A549 treated with Mapracorat at 1 μM for 4 hours (cell line): ENCODE results near the gene MEF2B. TPM values are rescaled to one million over a fixed set of nuclear protein-coding genes. Genes with fewer than 3 reads are reported as not detected.

Experiments
- total RNA-seq: library from RNA; stranded (reverse); fragments of 200-300 nt; extraction: Qiagen RNA extraction; gene quantifications from 5 replicates; pipeline ENCODE4 v1.2.3, GENCODE V29; 2022

Gene MEF2B
- 0.18 to 1.4 TPM (median 0.52 TPM) in 5 replicates for total RNA-seq

GRCh38 chr19:19170053-19170872 lies at the start of gene MEF2B:
Gene MEF2B (minus strand): TSS chr19:19170263. CDS start chr19:19150735, 19,528 bp downstream.

DNA sequence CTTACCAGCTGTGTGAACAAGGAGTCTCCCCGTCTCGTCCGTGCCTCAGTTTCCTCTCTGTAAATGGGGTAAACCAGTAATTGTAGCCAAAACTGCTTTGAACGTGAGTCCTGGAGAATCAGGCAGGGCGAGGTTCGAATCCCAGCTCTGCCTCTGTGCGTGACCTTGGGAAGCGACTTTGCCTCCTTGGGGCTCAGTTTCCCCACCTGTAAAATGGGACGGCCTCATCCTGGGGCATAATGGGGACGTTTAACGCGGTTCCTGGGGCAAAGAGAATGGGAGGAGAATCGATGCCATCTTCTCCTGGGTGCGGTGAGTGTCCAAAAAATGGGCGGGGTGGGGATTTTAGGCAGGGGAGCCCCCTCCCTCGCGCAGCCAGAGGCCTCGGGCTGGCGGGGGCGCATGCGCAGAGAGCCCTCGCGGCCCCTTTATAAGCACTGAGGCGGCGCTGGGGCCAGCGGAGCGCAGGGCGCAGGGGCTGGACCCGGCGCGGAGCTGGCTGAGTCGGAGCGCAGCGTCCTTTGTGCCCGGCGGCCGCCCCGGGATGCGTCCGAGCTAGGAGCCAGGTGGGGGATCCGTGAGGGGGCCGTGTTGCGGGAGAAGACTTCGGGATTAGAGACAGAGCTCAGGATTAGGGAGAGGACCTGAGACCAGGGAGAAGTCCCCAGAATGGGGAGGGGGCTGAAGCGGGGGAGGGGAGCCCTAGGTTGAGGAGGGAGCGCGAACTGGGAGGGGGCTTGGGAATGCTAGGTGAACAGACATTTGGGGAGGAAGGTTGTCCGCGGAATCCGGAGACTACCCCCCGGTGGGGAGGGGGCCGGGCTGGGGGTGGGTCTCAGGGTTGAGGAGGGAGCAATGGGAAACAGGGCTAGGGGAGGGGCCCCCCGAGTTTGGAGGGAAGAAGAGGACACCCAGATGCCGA lies 41.7 kb upstream of the MEF2B start, which contains the start of gene NCAN:
TSS of gene NCAN (plus strand) at position 460 of the 922 bp plus-strand sequence. CDS start 4,996 bp downstream, outside the sequence.

DNA sequence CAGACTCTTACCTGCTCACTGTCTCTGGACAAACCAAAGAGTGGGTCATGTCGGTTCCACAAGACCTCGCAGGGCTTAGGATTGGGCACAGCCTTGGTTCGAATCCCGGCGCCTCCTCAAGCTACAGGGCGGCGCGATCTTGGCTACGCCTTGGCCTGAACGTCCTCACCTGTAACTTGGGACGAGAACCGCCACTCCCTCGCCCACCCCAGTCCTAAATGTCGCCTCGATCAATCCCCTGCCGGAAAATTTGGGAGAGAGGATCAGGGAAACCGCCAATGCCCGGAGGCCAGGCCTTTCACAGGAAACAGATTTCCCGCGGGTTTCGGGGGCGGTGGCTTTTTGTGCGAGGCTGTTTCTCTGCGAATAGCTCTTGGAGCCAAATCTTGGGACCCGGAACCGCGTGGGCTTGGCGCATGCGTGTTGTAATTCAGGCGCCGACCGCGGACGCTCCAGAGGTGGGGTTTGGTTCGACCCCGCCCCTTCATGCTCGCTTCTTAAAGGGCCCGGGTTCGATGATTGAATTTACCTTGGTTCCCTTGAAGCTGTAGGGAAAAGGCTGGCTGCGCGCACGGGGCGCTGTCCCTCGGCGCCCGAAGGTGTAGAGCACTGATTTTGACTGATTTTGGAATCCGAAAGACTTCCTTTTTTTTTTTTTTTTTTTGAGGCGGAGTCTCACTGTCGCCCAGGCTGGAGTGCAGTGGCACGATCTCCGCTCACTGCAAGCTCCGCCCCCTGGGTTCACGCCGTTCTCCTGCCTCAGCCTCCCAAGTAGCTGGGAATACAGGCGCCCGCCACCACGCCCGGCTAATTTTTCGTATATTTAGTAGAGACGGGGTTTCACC lies 33.2 kb upstream of the MEF2B start, which contains the start of gene NR2C2AP:
TSS of gene NR2C2AP (minus strand) at position 403 of the 845 bp plus-strand sequence. CDS start at position 49, 354 bp downstream.

DNA sequence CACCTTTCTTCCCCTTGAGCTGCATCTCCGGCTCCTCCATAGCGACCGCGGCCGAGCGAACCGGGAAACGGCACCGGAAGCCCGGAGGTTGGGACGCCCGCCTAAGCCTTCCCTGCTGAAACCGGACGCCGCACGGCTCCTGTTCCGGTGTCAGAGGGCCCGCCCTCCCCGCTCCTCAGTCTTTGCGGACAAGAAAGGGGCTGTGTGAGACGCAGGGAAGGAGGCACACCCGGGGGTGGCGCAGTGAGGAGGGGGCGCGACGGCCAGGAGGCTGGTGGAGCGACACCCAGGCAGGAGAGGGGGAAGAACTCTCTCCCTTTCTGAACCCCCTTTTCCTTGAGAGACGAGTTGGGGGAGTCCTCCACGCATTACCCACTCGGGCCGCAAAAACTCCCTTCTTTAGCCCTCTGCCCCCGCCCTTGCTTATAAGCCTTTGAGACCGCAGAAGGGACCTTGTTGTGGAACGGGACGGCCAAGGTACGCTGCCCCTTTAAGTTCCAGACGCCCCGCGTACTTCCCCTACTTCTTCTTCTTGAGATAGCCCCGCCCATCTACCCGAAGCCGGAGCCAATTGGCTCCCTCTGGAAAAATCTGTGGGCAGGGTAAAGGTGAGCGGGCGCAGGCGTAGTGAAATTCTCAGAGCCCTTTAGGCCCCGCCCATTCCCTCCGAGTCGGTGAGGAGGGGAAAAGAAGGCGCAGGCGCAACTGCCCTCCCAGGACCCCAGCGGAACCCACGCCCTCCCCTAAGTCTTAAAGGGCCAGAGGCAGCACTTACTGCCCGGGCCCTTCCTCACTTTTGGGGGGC lies 22.2 kb upstream of the MEF2B start, which contains the start of the genes BORCS8 and RFXANK:
TSS of gene BORCS8 (minus strand) at position 75 of the 805 bp plus-strand sequence. CDS start at position 40, 35 bp downstream.
TSS of gene RFXANK (plus strand) at position 181 of the 805 bp plus-strand sequence. CDS start 1,689 bp downstream, outside the sequence.

DNA sequence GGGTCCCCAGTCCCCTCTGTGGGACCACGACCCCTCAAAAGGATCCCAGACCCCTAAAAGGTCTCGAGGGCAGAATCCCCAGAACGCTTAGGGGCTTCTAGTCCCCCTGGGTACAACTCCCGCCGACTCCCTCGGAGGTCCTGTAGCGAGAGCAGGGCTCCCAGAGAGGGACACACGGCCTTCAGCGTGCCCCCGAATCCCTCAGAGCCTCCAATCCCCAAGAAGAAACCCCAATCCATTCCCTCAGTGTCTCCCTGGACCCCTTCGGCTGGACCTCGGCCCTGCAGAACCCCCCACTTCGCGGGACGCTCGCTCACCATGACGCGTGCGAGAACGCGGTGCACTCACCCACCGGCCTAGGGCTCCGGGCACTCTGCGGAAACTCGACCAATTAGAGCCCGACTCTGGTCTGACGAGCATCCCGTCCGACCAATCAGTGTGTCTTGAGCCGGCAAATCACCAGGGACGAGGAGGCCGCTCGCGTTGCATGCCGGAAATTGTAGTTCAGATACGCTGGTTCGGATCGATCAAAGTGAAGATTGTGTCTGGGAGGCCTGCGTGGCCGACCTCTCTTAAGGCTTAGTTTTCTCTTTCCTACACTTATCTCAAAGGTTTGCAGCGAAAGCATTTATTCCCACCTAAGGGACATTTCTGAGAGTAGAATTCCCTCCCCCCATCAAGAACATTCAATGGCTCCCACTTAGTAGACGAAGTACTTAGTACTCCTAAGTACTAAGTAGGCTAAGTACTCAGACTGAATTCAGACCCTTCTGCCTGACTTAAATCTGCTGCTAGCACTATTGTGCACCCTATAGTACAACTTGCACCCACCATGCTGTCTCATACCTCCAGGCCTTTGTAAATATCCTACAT lies 31.7 kb downstream of the MEF2B start, which contains the start of gene TMEM161A:
TSS of gene TMEM161A (minus strand) at position 370 of the 873 bp plus-strand sequence. CDS start at position 320, 50 bp downstream.

Other genes with a start within 250 kb of the MEF2B start
- 21.5 to 32.0 TPM (median 31.0 TPM) in 5 replicates for gene HOMER3, start 229.0 kb downstream of the MEF2B start, total RNA-seq
- 21.6 to 35.3 TPM (median 30.3 TPM) in 5 replicates for gene SUGP2, start 136.7 kb downstream of the MEF2B start, total RNA-seq
- 22.4 to 29.9 TPM (median 27.3 TPM) in 5 replicates for gene ARMC6, start 136.7 kb downstream of the MEF2B start, total RNA-seq
- 0.69 to 0.96 TPM (median 0.75 TPM) in 5 replicates for gene SLC25A42, start 106.3 kb downstream of the MEF2B start, total RNA-seq
- gene TMEM161A, start 31.8 kb downstream of the MEF2B start, total RNA-seq: 19.3 to 29.0 TPM (median 26.1 TPM) in 5 replicates
- 8.1 to 13.2 TPM (median 10.9 TPM) in 5 replicates for gene BORCS8, start 21.9 kb upstream of the MEF2B start, total RNA-seq
- gene RFXANK, start 22.0 kb upstream of the MEF2B start, total RNA-seq: 31.3 to 47.6 TPM (median 45.7 TPM) in 5 replicates
- 25.9 to 31.5 TPM (median 30.5 TPM) in 5 replicates for gene NR2C2AP, start 33.2 kb upstream of the MEF2B start, total RNA-seq
- 0.05 to 0.16 TPM (median 0.05 TPM) in 4 of 5 replicates, not detected in the other for gene NCAN, start 41.7 kb upstream of the MEF2B start, total RNA-seq
- 0.21 to 0.82 TPM (median 0.66 TPM) in 5 replicates for gene TM6SF2, start 103.0 kb upstream of the MEF2B start, total RNA-seq
- 23.0 to 31.8 TPM (median 28.0 TPM) in 5 replicates for gene SUGP1, start 150.2 kb upstream of the MEF2B start, total RNA-seq
- 8.8 to 14.1 TPM (median 13.6 TPM) in 5 replicates for gene MAU2, start 150.6 kb upstream of the MEF2B start, total RNA-seq
- 31.3 to 50.0 TPM (median 46.0 TPM) in 5 replicates for gene GATAD2A, start 235.4 kb upstream of the MEF2B start, total RNA-seq